ENCODE data around the gene KLHL13.

- TF ChIP-seq POLR2A (IDR thresholded peaks at IDR 0.05) = no peak
- no peak for TF ChIP-seq CTCF (IDR thresholded peaks at IDR 0.05)
- TF ChIP-seq EP300 (IDR thresholded peaks at IDR 0.05) = no peak
Measured at GRCh38 chrX:118024482-118024881, 92.1 kb downstream of the KLHL13 start.

Data from gastroesophageal sphincter (tissue), 3 donors.